ENCODE measurements around the gene GAPDH.

DNA sequence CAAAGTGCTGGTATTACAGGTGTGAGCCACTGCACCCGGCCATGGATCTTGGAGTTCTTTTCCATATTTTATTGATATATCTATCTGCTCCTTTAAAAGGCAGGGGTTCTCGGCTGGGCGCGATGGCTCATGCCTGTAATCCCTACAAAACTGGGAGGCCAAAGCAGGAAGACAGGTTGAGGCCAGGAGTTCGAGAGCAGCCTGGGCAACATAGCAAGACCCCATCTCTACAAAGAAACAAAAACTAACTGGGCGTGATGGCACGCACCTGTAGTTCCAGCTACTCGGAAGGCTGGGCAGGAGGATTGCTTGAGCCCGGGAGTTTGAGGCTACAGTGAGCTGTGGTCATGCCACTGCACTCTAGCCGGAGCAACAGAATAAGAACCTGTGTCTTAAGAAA lies 12.1 kb upstream of the GAPDH start:
- no peak for TF ChIP-seq CTCF (IDR thresholded peaks at IDR 0.05)
- TF ChIP-seq POLR2A (IDR thresholded peaks at IDR 0.05) = no peak
- TF ChIP-seq POLR2AphosphoS5 (IDR thresholded peaks at IDR 0.05) = no peak

Data from suprapubic skin (tissue), 4 donors.